MG63 (cell line): ENCODE results near the gene MT1HL1. TPM values are rescaled to one million over a fixed set of nuclear protein-coding genes. Genes with fewer than 3 reads are reported as not detected.
A peak's percentile ranks its signal among the peaks of the same experiment; 100 is the strongest.

ENCODE experiments used
- DNase-seq: peaks from one replicate; pipeline ENCODE4 v3.0.0-alpha.2; 2020
- H3K27me3 ChIP-seq: fragments of 250-450 bp; sonication (Bioruptor Pico); 2 replicates; pipeline ENCODE4 v1.5.1; 2020; ENCODE audit warnings: mild to moderate bottlenecking, moderate library complexity
- H3K36me3 ChIP-seq: fragments of 250-450 bp; sonication (Bioruptor Pico); 2 replicates; pipeline ENCODE4 v1.5.1; 2020; ENCODE audit warnings: mild to moderate bottlenecking, moderate library complexity
- H3K4me3 ChIP-seq: fragments of 250-450 bp; sonication (Bioruptor Pico); 2 replicates; pipeline ENCODE4 v1.5.1; 2020; ENCODE audit warnings: mild to moderate bottlenecking, moderate library complexity
- H3K9me3 ChIP-seq: fragments of 250-450 bp; sonication (Bioruptor Pico); 2 replicates; pipeline ENCODE4 v1.5.1; 2020; ENCODE audit warnings: mild to moderate bottlenecking, moderate library complexity
- total RNA-seq: library from RNA; depleted of rRNA; stranded (reverse); fragments of >200 nt; shearing (Covaris generic); gene quantifications from 2 replicates; pipeline ENCODE4 v1.2.3, GENCODE V29; 2014; ENCODE audit warnings: low replicate concordance; rRNA removed

MT1HL1 gene
- not detected in 2 replicates for total RNA-seq

DNA sequence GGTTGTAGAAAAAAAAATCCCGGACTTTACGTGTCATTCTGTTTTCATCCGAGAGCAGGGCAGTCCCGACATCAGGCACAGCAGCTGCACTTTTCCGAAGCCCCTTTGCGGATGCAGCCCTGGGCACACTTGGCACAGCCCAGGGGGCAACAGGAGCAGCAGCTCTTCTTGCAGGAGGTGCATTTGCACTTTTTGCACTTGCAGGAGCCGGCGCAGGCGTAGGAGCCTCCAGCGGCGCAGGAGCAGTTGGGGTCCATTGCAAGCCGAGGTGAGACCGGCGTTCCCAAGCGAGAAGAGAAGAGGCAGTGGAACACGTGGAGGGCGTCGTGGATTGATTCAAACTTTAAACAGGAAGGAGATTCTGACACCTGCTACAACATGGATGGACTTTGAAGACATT lies at the start of gene MT1HL1:
Gene MT1HL1, minus strand, starts transcription at position 326 of the 400 bp plus-strand sequence. Its CDS starts 69 bp downstream, at position 257.
- H3K36me3 ChIP-seq = no peaks in the 10 kb centered on the region
- no peaks in the 10 kb centered on the region for H3K27me3 ChIP-seq
- no peak within 1 kb of the TSS for H3K4me3 ChIP-seq
- H3K9me3 ChIP-seq = no peaks in the 10 kb centered on the region
- no peak for DNase-seq

GRCh38 chr1:237050915-237051314 lies 46.7 kb upstream of the MT1HL1 start:
- no peak overlapping the region for H3K4me3 ChIP-seq

DNA sequence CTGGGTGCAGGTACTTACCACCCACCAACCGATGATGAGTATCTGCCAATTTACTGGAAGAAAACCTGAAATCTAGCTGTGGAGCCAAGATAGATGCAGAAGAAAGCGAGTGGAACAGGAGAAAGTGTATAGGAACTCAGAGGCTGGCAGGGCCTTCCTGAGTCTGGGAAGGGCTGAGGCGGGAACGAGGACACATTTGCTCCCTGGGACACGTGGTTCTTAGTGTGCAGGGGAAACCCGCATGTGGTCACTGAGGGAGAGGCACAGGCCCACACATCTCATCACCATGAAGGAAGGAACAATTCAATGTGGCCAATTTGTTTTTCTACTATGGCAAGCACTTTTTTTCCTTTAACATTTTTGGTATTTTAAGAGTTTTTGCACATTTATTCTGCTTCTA lies 45.9 kb upstream of the MT1HL1 start:
- no peaks in the 10 kb centered on the region for H3K9me3 ChIP-seq
- DNase-seq = no peak
- no peaks in the 10 kb centered on the region for H3K36me3 ChIP-seq
- H3K27me3 ChIP-seq = peaks cover 27% of the 10 kb centered on the region
- no peak overlapping the region for H3K4me3 ChIP-seq

More at GRCh38 chr1:237050915-237051314, 46.7 kb upstream of the MT1HL1 start:
- peaks cover 24% of the 10 kb centered on the region for H3K27me3 ChIP-seq
- DNase-seq = no peak
- H3K36me3 ChIP-seq = no peaks in the 10 kb centered on the region
- no peaks in the 10 kb centered on the region for H3K9me3 ChIP-seq

DNA sequence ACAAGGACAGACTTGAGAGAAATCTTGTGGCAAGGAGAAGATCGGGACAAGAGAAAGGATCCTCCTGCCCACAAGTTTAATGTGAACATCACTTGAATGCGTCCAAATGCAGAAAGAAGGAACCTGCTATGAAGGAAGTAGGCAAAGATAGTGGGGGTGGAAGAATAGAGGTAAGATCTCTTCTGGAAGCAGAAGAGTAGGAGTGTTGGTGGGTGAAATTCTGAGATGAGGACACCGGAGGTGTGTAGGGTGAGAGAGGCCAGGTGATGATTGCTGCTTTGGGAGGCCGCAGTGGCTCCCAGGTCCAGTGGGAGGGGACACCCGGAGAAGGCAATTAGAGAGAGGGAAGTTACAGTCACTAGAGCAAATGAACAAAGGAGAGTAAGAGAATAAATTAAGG lies 44.6 kb upstream of the MT1HL1 start:
- Histone ChIP-seq H3K27me3 (peaks cover 31% of the 10 kb centered on the region), H3K4me3 (no peak overlapping the region)
- DNase-seq = no peak

DNA sequence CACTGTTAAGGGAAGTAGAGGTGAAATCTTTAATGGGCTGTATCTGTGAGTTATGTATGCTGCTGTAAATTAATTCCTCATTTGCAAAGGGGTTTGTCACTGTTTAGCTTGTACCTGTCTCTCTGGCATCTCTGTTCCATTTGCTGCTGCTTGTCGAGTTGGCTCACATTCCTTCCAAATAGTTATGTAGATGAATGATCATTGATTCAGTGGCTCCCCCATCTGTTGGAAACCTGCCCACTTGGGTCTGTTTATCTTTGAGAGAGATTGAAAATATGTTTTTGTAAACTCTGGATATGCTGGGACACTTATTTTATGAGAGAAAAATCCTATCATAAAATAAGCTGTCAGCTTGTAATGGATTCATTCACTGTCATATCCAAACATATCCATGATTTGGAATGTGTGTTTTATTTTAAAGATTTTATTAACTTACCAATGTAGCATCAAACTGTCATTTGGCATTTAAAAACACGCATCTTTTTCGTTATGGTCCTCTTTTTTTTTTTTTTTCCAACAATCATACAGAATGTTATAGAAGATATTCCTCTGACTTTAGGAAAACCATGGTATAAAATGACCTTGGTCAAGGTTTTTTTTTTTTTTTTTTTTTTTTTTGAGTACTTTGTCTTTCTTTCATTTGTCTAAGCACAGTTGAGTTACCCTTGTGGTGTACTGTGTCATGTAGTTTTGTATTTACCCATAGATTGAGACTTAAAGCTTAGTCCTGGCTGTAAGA lies 41.2 kb upstream of the MT1HL1 start:
- Histone ChIP-seq H3K36me3 (no peaks in the 10 kb centered on the region), H3K27me3 (peaks cover 49% of the 10 kb centered on the region), H3K4me3 (no peak overlapping the region), H3K9me3 (no peaks in the 10 kb centered on the region; the same call in 1 of the 2 replicates)
- DNase-seq = no peak

More for the DNA sequence above, 44.6 kb upstream of the MT1HL1 start:
- H3K9me3 ChIP-seq = no peaks in the 10 kb centered on the region
- no peaks in the 10 kb centered on the region for H3K36me3 ChIP-seq

- H3K4me3 ChIP-seq = no peak overlapping the region
- peaks cover 54% of the 10 kb centered on the region for H3K27me3 ChIP-seq
- no peak for DNase-seq
- H3K36me3 ChIP-seq = no peaks in the 10 kb centered on the region
- H3K9me3 ChIP-seq = no peaks in the 10 kb centered on the region; the same call in 1 of the 2 replicates
Observed at GRCh38 chr1:237043846-237044636, 39.8 kb upstream of the MT1HL1 start.

- peaks cover 56% of the 10 kb centered on the region for H3K27me3 ChIP-seq
- no peaks in the 10 kb centered on the region; the same call in 1 of the 2 replicates for H3K9me3 ChIP-seq
- peak; percentile 3 for DNase-seq
- H3K36me3 ChIP-seq = no peaks in the 10 kb centered on the region
- H3K4me3 ChIP-seq = no peak overlapping the region
Observed at GRCh38 chr1:237042892-237043576, 38.8 kb upstream of the MT1HL1 start.

DNA sequence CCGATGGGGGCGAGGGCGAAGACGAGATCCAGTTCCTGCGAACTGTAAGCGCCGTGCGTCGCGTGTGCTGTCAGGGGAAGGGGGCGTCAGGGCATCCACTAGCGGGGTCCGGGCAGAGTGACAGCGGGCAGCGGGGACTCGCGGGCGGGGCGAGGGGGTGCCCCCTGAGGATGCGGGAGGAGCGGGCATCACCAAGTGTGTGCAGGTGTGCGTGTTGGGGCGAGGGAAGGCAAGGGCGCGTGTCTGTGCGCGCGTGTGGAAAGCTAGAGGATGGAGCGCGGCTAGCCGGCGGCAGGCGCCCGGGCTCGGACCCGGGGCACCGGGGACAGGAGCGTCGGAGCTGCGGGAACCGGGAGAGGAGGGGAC lies 38.3 kb upstream of the MT1HL1 start:
- Histone ChIP-seq H3K36me3 (no peaks in the 10 kb centered on the region), H3K9me3 (no peaks in the 10 kb centered on the region; the same call in 1 of the 2 replicates), H3K4me3 (no peak overlapping the region), H3K27me3 (peaks cover 56% of the 10 kb centered on the region)
- no peak for DNase-seq

- Histone ChIP-seq H3K4me3 (no peak within 1 kb of the TSS), H3K9me3 (no peaks in the 10 kb centered on the region; the same call in 1 of the 2 replicates), H3K36me3 (no peaks in the 10 kb centered on the region), H3K27me3 (peaks cover 56% of the 10 kb centered on the region)
- peak; percentile 11 for DNase-seq
Observed at GRCh38 chr1:237041795-237042525, 37.7 kb upstream of the MT1HL1 start, which contains the start of gene RYR2. TSS of gene RYR2 (plus strand) at chr1:237042184. CDS start at chr1:237042522, 338 bp downstream.

- DNase-seq = no peak
- H3K36me3 ChIP-seq = no peaks in the 10 kb centered on the region
- no peak overlapping the region for H3K4me3 ChIP-seq
- H3K27me3 ChIP-seq = peaks cover 56% of the 10 kb centered on the region
- H3K9me3 ChIP-seq = no peaks in the 10 kb centered on the region; the same call in 1 of the 2 replicates
Observed at GRCh38 chr1:237041461-237041794, 37.2 kb upstream of the MT1HL1 start.

- no peak overlapping the region for H3K4me3 ChIP-seq
- no peaks in the 10 kb centered on the region for H3K36me3 ChIP-seq
- peaks cover 53% of the 10 kb centered on the region for H3K27me3 ChIP-seq
- no peaks in the 10 kb centered on the region; the same call in 1 of the 2 replicates for H3K9me3 ChIP-seq
- DNase-seq = no peak
Observed at GRCh38 chr1:237040823-237041222, 36.6 kb upstream of the MT1HL1 start.

DNA sequence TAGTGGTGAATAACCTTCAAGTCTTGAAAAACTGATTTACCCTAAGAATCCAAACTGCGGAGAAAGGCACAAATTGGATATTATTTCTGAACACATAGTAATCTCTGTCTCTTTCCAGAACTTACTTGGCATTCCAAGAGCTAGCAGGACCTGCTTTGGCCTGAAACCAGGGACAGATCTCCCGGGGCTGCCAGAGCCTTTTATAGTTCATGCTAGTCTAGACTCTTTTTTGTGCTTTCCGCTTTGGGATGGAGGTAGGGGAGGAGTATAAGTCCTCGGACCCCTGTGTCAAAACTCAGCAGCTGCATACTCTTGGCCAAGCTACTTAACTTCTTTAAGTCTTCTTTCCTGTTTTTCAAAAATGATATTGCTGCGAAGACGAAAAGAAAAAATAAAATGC lies 34.0 kb upstream of the MT1HL1 start:
- H3K9me3 ChIP-seq = no peaks in the 10 kb centered on the region; the same call in 1 of the 2 replicates
- peaks cover 32% of the 10 kb centered on the region for H3K27me3 ChIP-seq

GRCh38 chr1:237035759-237036158 lies 31.5 kb upstream of the MT1HL1 start:
- no peak overlapping the region for H3K4me3 ChIP-seq
- peaks cover 12% of the 10 kb centered on the region for H3K27me3 ChIP-seq
- DNase-seq = no peak
- no peaks in the 10 kb centered on the region for H3K9me3 ChIP-seq
- no peaks in the 10 kb centered on the region for H3K36me3 ChIP-seq

More for the DNA sequence above, 34.0 kb upstream of the MT1HL1 start:
- Histone ChIP-seq H3K36me3 (no peaks in the 10 kb centered on the region), H3K4me3 (no peak overlapping the region)
- DNase-seq = no peak

DNA sequence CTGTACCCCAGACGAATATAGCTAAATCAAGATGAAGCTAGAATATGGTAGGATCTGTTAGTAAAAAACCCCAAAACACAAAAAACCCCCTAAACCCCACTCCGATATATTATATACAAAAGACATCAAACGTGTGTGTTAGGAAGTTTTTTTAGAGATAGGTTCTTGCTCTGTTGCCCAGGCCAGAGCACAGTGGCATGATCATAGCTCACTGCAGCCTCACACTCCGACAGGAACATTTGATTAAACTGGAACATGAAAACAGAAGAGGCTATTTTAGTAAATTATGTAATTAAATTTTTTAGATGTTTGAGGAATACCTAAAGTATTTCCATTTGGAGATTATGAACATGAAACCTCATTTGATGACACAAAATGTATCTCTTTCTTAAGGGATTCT lies 29.6 kb upstream of the MT1HL1 start:
- Histone ChIP-seq H3K27me3 (peaks cover 3% of the 10 kb centered on the region; the same call in 1 of the 2 replicates), H3K9me3 (no peaks in the 10 kb centered on the region), H3K4me3 (no peak overlapping the region), H3K36me3 (no peaks in the 10 kb centered on the region)
- no peak for DNase-seq

- no peak for DNase-seq
- Histone ChIP-seq H3K36me3 (no peaks in the 10 kb centered on the region), H3K27me3 (no peaks in the 10 kb centered on the region; the same call in 1 of the 2 replicates), H3K9me3 (no peaks in the 10 kb centered on the region), H3K4me3 (no peak overlapping the region)
Observed at GRCh38 chr1:237033061-237033460, 28.8 kb upstream of the MT1HL1 start.

DNA sequence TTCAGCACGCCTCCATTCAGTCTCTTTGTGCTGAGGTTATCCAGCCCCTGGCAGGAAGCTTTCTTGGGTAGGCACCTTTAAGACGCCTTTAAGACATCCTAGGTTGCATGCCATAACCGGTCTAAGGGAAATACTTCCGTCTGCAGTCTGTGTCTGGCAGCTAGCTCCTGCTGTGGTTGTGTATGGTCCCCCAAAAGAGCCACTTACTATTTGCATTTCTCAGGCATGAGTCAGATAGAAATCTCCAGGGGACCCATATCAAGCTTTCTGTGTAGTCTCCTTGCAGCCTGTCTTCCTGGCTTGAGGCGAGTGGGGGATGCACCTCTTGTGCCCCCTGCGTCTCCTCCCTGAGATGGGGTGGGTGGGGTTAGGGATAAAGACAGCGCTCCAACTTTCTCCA lies 27.8 kb upstream of the MT1HL1 start:
- H3K27me3 ChIP-seq = no peaks in the 10 kb centered on the region; the same call in 1 of the 2 replicates
- no peak overlapping the region for H3K4me3 ChIP-seq
- no peaks in the 10 kb centered on the region for H3K9me3 ChIP-seq
- peak; percentile 1 for DNase-seq
- H3K36me3 ChIP-seq = no peaks in the 10 kb centered on the region
